Brain microvascular endothelial cell (primary cell): ENCODE data around the gene RNF181.

Experiments used
- DNase-seq: peaks from one replicate; pipeline ENCODE4 v3.0.0-alpha.2; 2020
- H3K27ac ChIP-seq: fragments of 250-450 bp; sonication (Bioruptor Pico); 2 replicates; pipeline ENCODE4 v1.5.1; 2020; ENCODE audit warnings: mild to moderate bottlenecking, moderate library complexity
- H3K27me3 ChIP-seq: fragments of 250-450 bp; sonication (Bioruptor Pico); replicated peaks from 2 replicates; pipeline ENCODE4 v1.5.1; 2020; ENCODE audit warnings: mild to moderate bottlenecking
- H3K36me3 ChIP-seq: fragments of 250-450 bp; sonication (Bioruptor Pico); replicated peaks from 2 replicates; pipeline ENCODE4 v1.5.1; 2020; ENCODE audit warnings: mild to moderate bottlenecking
- H3K4me3 ChIP-seq: 2 replicates; pipeline ENCODE4 v1.5.1; 2011; ENCODE audit warnings: low read depth, mild to moderate bottlenecking, control low read depth, low read length, moderate library complexity
- CTCF ChIP-seq: IDR thresholded peaks from 2 replicates; pipeline ENCODE4 v1.5.1; 2011; ENCODE audit warnings: low read depth, mild to moderate bottlenecking, moderate library complexity, low read length, control low read depth, inconsistent platforms; ENCODE audit errors: missing control alignments
- in situ Hi-C: cut with HindIII; loops from 2 replicates; pipeline ENCODE4 v1.10.0; 2017; ENCODE audit warnings: low sequenced_read_pairs, low pct_ligation_motif_present

RNF181 gene

GRCh38 chr2:85604568-85605339, 9.2 kb downstream of the RNF181 start:
- Histone ChIP-seq H3K36me3 (peaks cover 9% of the 10 kb centered on the region), H3K4me3 (no peak overlapping the region), H3K27ac (no peak overlapping the region), H3K27me3 (no peaks in the 10 kb centered on the region)
- no peak for TF ChIP-seq CTCF
- no peak for DNase-seq
- in situ Hi-C loops = no loop called here

GRCh38 chr2:85605406-85606115, 10.0 kb downstream of the RNF181 start:
- no peak for TF ChIP-seq CTCF
- no peaks in the 10 kb centered on the region for H3K27me3 ChIP-seq
- no peak overlapping the region for H3K4me3 ChIP-seq
- peak; percentile 94 for DNase-seq
- H3K36me3 ChIP-seq = peaks cover 9% of the 10 kb centered on the region
- H3K27ac ChIP-seq = peak overlapping the region; percentile 17
- in situ Hi-C loops = no loop called here

- H3K4me3 ChIP-seq = no peak overlapping the region
- in situ Hi-C loops = no loop called here
Measured at GRCh38 chr2:85606116-85606455, 10.5 kb downstream of the RNF181 start.

GRCh38 chr2:85607268-85608215, 12.0 kb downstream of the RNF181 start:
- Histone ChIP-seq H3K36me3 (peaks cover 9% of the 10 kb centered on the region), H3K4me3 (no peak overlapping the region), H3K27me3 (no peaks in the 10 kb centered on the region), H3K27ac (no peak overlapping the region)
- in situ Hi-C loops = no loop called here
- TF ChIP-seq CTCF = no peak
- DNase-seq = no peak

More at GRCh38 chr2:85606116-85606455, 10.5 kb downstream of the RNF181 start:
- Histone ChIP-seq H3K27ac (peak overlapping the region; percentile 23), H3K27me3 (no peaks in the 10 kb centered on the region), H3K36me3 (peaks cover 9% of the 10 kb centered on the region)
- DNase-seq = no peak
- TF ChIP-seq CTCF = no peak

GRCh38 chr2:85611217-85611704, 15.7 kb downstream of the RNF181 start:
- Histone ChIP-seq H3K27me3 (no peaks in the 10 kb centered on the region), H3K4me3 (peak overlapping the region; percentile 74), H3K36me3 (peaks cover 9% of the 10 kb centered on the region), H3K27ac (peak overlapping the region; percentile 56)
- in situ Hi-C loops = no loop called here
- DNase-seq = no peak
- no peak for TF ChIP-seq CTCF
